Naive B cell (primary cell): ENCODE data around the gene NFASC. TPM values are rescaled to one million over a fixed set of nuclear protein-coding genes. Genes with fewer than 3 reads are reported as not detected.

Source experiments
- ATAC-seq, 2 donors: fragments of 150-1000 bp; cut with Tn5 transposase; 2 replicates each; pipeline ENCODE4 v1.10.0; 2021; ENCODE audit warnings: low read depth in 2 of 2, mild to moderate bottlenecking in 2 of 2, moderate library complexity in 2 of 2
- DNase-seq: peaks from one replicate; pipeline ENCODE4 v3.0.0; 2022
- H3K27ac Mint-ChIP-seq, 6 donors: one replicate each; pipeline ENCODE4 v1.8.0; 2020 to 2022; ENCODE audit warnings: mild to moderate bottlenecking in 6 of 6, mixed read lengths in 6 of 6, moderate library complexity in 5 of 6, inconsistent platforms in 2 of 6
- H3K27me3 Mint-ChIP-seq, 3 donors: one replicate each; pipeline ENCODE4 v1.8.0; 2021 to 2022; ENCODE audit warnings: mixed read lengths in 3 of 3, mild to moderate bottlenecking in 1 of 3
- H3K36me3 Mint-ChIP-seq, 2 donors: one replicate each; pipeline ENCODE4 v1.8.0; 2020 to 2022; ENCODE audit warnings: mixed read lengths in 2 of 2, inconsistent platforms in 1 of 2, mild to moderate bottlenecking in 1 of 2
- H3K4me1 Mint-ChIP-seq, 3 donors: one replicate each; pipeline ENCODE4 v1.8.0; 2020 to 2022; ENCODE audit warnings: mixed read lengths in 3 of 3, inconsistent platforms in 1 of 3, mild to moderate bottlenecking in 1 of 3, moderate library complexity in 1 of 3
- H3K4me3 Mint-ChIP-seq, 8 donors: one replicate each; pipeline ENCODE4 v1.8.0; 2020 to 2022; ENCODE audit warnings: mild to moderate bottlenecking in 8 of 8, mixed read lengths in 8 of 8, moderate library complexity in 8 of 8, inconsistent platforms in 2 of 8
- H3K9me3 Mint-ChIP-seq, 7 donors: one replicate each; pipeline ENCODE4 v1.8.0; 2020 to 2022; ENCODE audit warnings: mixed read lengths in 7 of 7, mild to moderate bottlenecking in 5 of 7, inconsistent platforms in 2 of 7, moderate library complexity in 1 of 7
- polyA plus RNA-seq, 6 donors: library from polyadenylated mRNA; unstranded; fragments of 300-500 nt; fragmentation: Illumina TruSeq; gene quantifications; one replicate each; pipeline ENCODE4 v1.2.3, GENCODE V29; 2021; ENCODE audit warnings: low read depth in 6 of 6

Gene NFASC
- polyA plus RNA-seq, 6 donors from 2014 or later, result 0.04 TPM; not detected in 5

DNA sequence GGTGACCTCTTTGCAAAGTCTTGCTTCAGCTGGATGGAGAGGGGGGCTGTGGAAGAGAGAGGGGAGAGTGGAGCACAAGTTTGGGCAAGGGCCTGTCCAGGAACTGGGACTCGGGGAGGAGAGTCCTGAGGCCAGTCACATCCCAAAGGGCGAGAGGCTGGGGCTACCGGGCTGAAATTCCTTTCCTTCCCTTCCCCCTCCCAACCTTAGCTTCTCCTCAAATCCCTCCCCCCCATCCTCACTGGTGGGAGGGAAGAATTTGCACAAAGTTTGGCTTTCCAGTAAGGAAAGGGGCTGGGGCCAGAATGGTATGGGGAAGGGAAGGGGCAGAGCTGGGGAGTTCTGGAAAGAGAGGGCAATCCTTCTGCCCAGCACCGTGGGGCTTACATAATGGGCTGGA is 173.2 kb downstream of the NFASC start:
- H3K27me3 Mint-ChIP-seq, result peaks cover 38 to 68% (median 67%) of the 10 kb centered on the region in 3 donors
- no peaks in the 10 kb centered on the region for H3K9me3 Mint-ChIP-seq
- DNase-seq, result no peak
- no peak overlapping the region for H3K4me3 Mint-ChIP-seq
- ATAC-seq, result no peak
- H3K36me3 Mint-ChIP-seq, result no peaks in the 10 kb centered on the region
- H3K4me1 Mint-ChIP-seq, result peaks cover 0 to 5% (median 0%) of the 10 kb centered on the region in 3 donors
- no peak overlapping the region for H3K27ac Mint-ChIP-seq

DNA sequence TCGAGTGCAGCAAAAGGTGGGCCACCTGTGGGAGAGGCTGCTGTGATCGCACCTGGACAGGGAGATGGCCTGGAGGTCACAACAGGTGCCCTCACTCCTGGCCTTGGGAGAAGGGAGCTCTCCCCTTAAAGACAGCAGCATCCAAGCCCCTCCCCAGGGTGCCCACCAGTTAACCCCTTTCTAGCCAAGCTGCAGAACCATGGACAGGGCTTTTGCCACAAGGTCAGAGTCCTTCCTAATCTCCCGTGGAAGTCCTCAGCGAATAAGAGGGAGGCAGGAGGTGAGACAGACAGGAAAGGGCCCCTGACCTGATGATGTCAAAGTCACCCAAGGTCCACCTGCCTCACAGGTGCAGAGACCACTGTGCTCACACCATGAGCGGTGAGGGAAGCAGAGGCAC is 174.1 kb downstream of the NFASC start:
- H3K27ac Mint-ChIP-seq, result no peak overlapping the region
- ATAC-seq, result no peak
- peaks cover 43 to 68% (median 66%) of the 10 kb centered on the region in 3 donors for H3K27me3 Mint-ChIP-seq
- H3K4me3 Mint-ChIP-seq, result no peak overlapping the region
- no peak for DNase-seq
- no peaks in the 10 kb centered on the region for H3K9me3 Mint-ChIP-seq
- no peaks in the 10 kb centered on the region for H3K36me3 Mint-ChIP-seq
- peaks cover 0 to 5% (median 0%) of the 10 kb centered on the region in 3 donors for H3K4me1 Mint-ChIP-seq

DNA sequence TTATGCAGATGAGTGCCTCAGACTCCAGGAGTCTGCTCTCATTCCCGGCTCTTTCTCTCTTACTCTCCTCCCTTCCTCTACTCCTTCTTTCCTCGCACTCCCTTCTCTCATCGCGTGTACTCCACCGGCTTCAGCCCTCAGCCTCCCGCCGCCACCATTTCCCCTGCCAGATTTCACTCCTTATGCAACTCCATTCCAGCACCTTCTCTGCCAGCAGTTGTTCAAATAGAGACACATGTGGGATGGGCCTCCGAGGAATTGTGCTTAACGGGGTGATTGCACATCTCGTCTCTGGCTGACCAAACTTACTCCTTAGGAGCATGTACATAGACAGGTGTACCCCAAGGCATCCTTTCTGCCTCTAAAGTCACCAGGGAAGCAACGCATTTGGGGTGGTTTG is 174.5 kb downstream of the NFASC start:
- Mint-ChIP-seq H3K4me1 (peaks cover 0 to 5% (median 0%) of the 10 kb centered on the region in 3 donors), H3K27me3 (peaks cover 43 to 68% (median 66%) of the 10 kb centered on the region in 3 donors), H3K36me3 (no peaks in the 10 kb centered on the region), H3K4me3 (no peak overlapping the region), H3K27ac (peak overlapping the region in 2 of 6 donors; percentile 34 to 67), H3K9me3 (no peaks in the 10 kb centered on the region)
- DNase-seq (no peak), ATAC-seq (no peak)

DNA sequence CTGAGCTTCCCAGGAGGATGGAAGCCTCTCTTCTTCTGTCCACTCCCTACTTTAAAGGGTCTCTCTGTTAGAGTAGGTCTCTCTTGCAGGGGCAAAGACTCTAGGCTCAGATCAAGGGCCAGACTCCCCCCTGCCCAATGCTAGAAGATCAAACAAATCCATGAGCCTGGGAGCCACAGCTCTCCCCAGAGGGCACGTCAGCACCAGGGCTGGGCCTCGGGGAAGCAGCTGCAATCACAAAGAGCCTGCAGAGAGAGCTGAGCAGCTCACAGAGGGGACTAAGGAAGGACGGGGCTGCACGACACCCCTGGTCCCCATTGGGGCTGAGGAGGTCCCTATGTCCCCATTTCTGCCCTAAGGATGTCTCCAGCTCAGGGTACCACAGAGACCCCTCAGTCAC is 176.2 kb downstream of the NFASC start:
- ATAC-seq (no peak), DNase-seq (no peak)
- H3K4me1 Mint-ChIP-seq, result peaks cover 0 to 9% (median 0%) of the 10 kb centered on the region in 3 donors
- H3K36me3 Mint-ChIP-seq, result no peaks in the 10 kb centered on the region
- no peak overlapping the region for H3K27ac Mint-ChIP-seq
- peaks cover 41 to 62% (median 56%) of the 10 kb centered on the region in 3 donors for H3K27me3 Mint-ChIP-seq
- no peak overlapping the region for H3K4me3 Mint-ChIP-seq
- no peaks in the 10 kb centered on the region for H3K9me3 Mint-ChIP-seq

DNA sequence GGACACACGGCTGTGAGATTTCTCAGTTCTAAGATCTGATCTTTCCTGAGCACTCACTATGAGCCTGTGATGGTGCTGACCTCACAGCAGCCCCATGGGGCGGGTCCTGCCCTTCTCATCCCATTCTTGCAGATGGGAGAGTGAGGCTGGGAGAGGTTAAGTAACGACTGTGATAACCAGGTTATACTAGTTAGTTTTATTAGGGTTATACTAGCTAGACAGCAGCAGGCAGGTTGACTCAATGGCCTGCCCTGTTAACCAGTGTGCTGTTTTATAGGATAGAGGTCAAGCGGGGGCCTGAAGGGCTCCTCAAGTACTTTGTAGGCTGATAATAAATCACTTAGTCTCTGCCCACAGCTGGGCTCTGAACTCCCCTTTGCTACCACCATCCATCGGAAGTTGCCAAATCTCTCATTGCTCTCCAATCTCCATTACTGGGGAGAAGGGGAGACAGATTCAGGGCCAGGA is 177.1 kb downstream of the NFASC start:
- H3K27ac Mint-ChIP-seq, result no peak overlapping the region
- no peaks in the 10 kb centered on the region for H3K9me3 Mint-ChIP-seq
- ATAC-seq, result no peak
- no peak for DNase-seq
- H3K4me1 Mint-ChIP-seq, result peaks cover 0 to 6% (median 0%) of the 10 kb centered on the region in 3 donors
- H3K27me3 Mint-ChIP-seq, result peaks cover 37 to 53% (median 46%) of the 10 kb centered on the region in 3 donors
- no peaks in the 10 kb centered on the region for H3K36me3 Mint-ChIP-seq
- peak overlapping the region in 1 of 8 donors; percentile 15 for H3K4me3 Mint-ChIP-seq

DNA sequence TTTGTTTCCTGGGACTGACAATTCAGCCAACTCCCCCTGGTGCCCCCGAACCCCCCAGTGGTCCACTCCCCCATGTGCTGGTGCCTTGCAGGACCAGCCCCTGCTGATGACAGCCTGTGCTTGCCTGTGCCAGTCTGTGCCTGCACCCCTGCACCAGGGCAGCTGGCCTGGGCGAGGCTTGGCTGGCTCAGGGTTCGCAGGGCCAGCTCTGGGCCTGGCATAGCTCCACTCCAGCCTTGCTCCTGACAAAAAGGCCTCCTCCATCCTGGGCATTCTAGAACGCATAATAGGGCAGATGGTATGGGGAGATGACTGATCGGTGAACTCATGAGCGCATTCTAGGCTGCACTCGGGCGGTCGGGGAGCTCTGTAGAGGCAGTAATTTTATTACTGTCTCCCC is 177.7 kb downstream of the NFASC start:
- H3K9me3 Mint-ChIP-seq, result no peaks in the 10 kb centered on the region
- ATAC-seq, result no peak
- H3K27me3 Mint-ChIP-seq, result peaks cover 37 to 51% (median 47%) of the 10 kb centered on the region in 3 donors
- no peak overlapping the region for H3K4me3 Mint-ChIP-seq
- H3K4me1 Mint-ChIP-seq, result peaks cover 0 to 6% (median 0%) of the 10 kb centered on the region in 3 donors
- H3K27ac Mint-ChIP-seq, result peak overlapping the region in 1 of 6 donors; percentile 38
- no peak for DNase-seq
- H3K36me3 Mint-ChIP-seq, result no peaks in the 10 kb centered on the region

DNA sequence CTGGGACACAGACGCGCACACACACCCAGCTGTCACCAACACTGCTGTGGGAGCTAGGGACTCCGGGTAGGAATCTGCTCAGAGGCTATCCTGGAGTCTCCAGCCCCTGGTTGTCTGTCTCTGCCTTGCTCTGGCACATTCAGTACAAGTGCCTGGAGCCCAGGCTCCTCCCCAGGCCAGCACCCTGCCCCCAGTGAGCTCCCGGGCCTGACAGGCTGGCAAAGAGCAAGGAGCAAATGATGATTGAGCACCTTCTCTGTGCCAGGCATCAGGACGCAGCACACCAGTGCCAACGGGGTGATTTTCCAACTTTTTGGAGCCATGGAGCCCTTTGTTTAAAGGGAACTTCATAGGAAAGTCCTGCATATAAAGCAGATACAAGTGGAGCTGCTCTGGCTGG is 178.8 kb downstream of the NFASC start:
- no peak overlapping the region for H3K4me3 Mint-ChIP-seq
- no peak for ATAC-seq
- H3K27me3 Mint-ChIP-seq, result peaks cover 41 to 44% (median 43%) of the 10 kb centered on the region in 3 donors
- no peaks in the 10 kb centered on the region for H3K9me3 Mint-ChIP-seq
- DNase-seq, result no peak
- H3K4me1 Mint-ChIP-seq, result peaks cover 0 to 6% (median 0%) of the 10 kb centered on the region in 3 donors
- H3K27ac Mint-ChIP-seq, result no peak overlapping the region
- H3K36me3 Mint-ChIP-seq, result no peaks in the 10 kb centered on the region

DNA sequence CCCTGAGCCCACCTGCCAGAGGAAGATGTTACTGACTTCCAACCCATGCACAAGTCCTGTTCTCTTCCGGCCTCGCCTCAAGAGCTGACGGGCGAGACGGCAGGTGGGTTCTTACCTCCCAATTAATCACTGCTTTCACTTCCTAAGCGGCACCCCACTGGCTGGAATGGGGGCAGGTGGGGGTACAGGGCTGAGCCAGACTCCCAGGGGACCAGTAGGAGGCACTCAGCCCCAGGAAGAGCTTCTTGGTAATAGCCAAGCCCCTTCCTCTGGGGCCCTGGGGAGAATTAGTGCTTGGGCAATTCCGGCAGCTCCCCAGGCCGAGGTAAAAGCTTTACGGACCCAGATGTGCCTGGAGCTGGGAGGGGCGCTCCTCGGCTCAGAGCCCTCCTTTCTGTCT is 182.0 kb downstream of the NFASC start:
- Mint-ChIP-seq H3K9me3 (no peaks in the 10 kb centered on the region), H3K4me1 (peaks cover 0 to 4% (median 0%) of the 10 kb centered on the region in 3 donors), H3K27ac (no peak overlapping the region), H3K27me3 (peaks cover 16 to 29% (median 17%) of the 10 kb centered on the region in 3 donors), H3K4me3 (no peak overlapping the region), H3K36me3 (no peaks in the 10 kb centered on the region)
- DNase-seq, result no peak
- no peak for ATAC-seq

DNA sequence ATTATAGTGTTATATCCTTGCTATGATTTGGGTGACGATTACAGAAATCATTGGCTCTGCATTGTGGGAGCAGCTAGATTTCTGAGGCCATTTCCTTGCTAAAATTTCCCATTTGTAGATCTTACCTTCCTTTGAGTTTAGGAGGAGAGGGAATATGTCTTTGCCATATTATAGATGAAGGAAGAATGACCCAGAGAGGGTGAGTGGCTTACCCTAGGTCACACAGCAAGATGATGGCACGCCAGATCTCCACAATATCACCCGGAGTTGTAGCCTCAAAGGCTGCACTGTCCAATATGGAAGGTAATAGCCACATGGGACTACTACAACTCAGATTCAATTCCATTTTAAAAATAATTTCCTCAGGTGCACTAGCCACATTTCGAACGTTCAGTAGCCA is 182.6 kb downstream of the NFASC start:
- Mint-ChIP-seq H3K27me3 (peaks cover 12 to 26% (median 15%) of the 10 kb centered on the region in 3 donors), H3K4me3 (no peak overlapping the region), H3K36me3 (no peaks in the 10 kb centered on the region), H3K4me1 (peaks cover 0 to 4% (median 0%) of the 10 kb centered on the region in 3 donors), H3K9me3 (no peaks in the 10 kb centered on the region), H3K27ac (no peak overlapping the region)
- no peak for DNase-seq
- ATAC-seq, result no peak

DNA sequence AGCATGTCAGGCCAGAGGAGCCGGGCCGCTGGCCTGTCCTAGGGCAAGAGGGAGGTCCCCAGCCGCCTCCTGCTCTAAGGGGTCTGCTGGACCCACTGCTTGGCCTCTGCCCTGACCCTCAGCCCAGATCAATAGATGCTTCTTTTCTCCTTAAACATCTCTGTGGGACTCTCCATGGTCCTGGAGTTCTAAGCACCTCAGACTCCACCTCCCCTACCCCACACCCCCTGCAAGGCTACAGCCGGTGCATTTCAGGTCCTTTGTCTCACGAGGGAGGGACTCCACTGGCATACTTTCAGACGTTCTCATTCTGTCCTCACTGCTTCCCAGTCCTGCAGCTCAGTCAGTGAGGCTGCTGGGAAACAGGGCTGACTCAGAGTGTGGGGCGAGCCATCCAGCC is 183.4 kb downstream of the NFASC start:
- no peak overlapping the region for H3K4me3 Mint-ChIP-seq
- H3K4me1 Mint-ChIP-seq, result peaks cover 0 to 4% (median 0%) of the 10 kb centered on the region in 3 donors
- DNase-seq (no peak), ATAC-seq (no peak)
- H3K27me3 Mint-ChIP-seq, result peaks cover 11 to 19% (median 15%) of the 10 kb centered on the region in 3 donors
- H3K27ac Mint-ChIP-seq, result no peak overlapping the region
- no peaks in the 10 kb centered on the region for H3K36me3 Mint-ChIP-seq
- no peaks in the 10 kb centered on the region for H3K9me3 Mint-ChIP-seq

DNA sequence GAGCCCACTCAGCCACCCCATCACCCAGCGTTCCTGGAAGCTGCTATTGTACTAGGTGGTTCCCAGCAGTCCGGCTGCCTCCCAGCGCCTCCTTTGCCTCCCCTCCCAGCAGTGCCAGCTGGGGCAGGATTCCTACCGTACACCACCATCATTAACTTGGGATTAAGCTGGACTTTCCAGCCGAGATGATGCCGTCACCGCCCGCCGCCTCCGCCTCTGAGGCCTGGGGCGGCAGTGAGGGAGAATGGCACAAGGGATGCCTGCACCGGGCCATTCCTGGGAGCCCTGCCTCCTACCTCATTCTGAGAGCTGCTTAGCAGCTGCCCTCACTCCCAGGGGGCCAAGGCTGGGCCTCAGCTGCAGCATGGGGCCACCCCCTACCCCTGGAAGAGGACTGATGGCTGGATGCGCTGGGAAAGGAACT is 185.5 kb downstream of the NFASC start:
- no peak overlapping the region for H3K27ac Mint-ChIP-seq
- ATAC-seq (no peak), DNase-seq (no peak)
- H3K4me1 Mint-ChIP-seq, result no peaks in the 10 kb centered on the region
- H3K27me3 Mint-ChIP-seq, result peaks cover 6 to 15% (median 14%) of the 10 kb centered on the region in 3 donors
- no peaks in the 10 kb centered on the region for H3K9me3 Mint-ChIP-seq
- no peak overlapping the region for H3K4me3 Mint-ChIP-seq
- no peaks in the 10 kb centered on the region for H3K36me3 Mint-ChIP-seq

DNA sequence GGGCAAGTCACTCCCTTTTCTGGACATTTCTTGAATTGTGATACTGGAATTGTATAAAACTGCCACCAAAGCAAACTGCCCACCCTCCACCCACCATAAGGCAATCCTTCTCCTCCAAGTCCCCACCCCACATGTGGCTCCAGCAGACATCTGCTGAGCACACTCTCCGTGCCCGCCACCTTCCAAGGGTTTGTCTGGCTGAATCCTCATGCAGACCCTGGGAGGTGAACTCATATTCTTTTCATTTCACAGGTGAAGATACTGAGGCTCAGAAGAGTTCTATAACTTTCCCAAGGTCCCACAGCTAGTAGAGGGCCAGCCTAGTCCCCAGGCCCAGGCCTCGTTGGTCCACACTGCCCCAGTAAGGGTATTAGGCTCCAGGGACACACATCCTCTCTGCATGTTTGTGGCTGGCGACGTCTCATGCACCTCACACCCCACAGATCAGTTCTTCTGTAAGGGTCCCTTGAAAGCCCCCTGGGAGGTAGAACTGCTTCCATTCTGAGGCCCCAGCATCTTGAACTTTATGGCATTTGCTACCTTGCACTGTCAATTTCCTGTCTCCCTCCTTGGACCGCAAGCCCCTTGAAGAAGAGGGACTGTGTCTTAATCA is 186.4 kb downstream of the NFASC start:
- no peaks in the 10 kb centered on the region for H3K9me3 Mint-ChIP-seq
- no peak for DNase-seq
- H3K27ac Mint-ChIP-seq, result no peak overlapping the region
- no peaks in the 10 kb centered on the region for H3K36me3 Mint-ChIP-seq
- no peak for ATAC-seq
- no peak overlapping the region for H3K4me3 Mint-ChIP-seq
- H3K27me3 Mint-ChIP-seq, result peaks cover 4 to 15% (median 11%) of the 10 kb centered on the region in 3 donors
- peaks cover 0 to 6% (median 4%) of the 10 kb centered on the region in 3 donors for H3K4me1 Mint-ChIP-seq

DNA sequence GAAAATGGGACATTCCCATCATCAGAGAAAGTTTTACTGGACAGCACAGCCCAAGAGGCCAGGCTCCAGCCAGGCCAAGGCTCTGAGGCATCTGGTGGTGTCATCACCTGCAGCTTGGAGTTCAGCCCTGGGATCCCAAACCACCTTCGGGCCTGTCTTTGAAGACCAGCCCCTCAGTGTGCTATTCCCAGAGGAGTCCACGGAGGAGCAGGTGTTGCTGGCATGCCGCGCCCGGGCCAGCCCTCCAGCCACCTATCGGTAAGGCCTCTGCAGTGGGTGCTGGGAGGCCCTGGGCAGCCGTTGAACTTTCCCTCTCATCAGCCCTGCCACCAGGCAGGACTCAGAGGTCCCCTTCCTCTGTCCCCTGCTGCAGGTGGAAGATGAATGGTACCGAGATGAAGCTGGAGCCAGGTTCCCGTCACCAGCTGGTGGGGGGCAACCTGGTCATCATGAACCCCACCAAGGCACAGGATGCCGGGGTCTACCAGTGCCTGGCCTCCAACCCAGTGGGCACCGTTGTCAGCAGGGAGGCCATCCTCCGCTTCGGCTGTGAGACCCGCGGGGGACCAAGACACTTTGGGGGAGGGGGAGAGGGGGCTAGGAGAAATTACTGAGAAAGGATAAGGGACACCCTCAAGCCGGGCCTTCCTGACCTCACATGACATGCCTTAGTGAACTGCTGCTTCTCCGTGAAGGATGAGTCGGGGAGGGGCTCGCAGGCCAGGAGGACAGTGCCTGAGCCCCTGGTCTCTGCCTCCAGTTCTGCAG is 187.3 kb downstream of the NFASC start:
- Mint-ChIP-seq H3K27ac (no peak overlapping the region), H3K4me1 (peaks cover 0 to 6% (median 4%) of the 10 kb centered on the region in 3 donors), H3K9me3 (no peaks in the 10 kb centered on the region), H3K27me3 (peaks cover 4 to 15% (median 11%) of the 10 kb centered on the region in 3 donors), H3K4me3 (no peak overlapping the region), H3K36me3 (no peaks in the 10 kb centered on the region)
- DNase-seq (no peak), ATAC-seq (no peak)

DNA sequence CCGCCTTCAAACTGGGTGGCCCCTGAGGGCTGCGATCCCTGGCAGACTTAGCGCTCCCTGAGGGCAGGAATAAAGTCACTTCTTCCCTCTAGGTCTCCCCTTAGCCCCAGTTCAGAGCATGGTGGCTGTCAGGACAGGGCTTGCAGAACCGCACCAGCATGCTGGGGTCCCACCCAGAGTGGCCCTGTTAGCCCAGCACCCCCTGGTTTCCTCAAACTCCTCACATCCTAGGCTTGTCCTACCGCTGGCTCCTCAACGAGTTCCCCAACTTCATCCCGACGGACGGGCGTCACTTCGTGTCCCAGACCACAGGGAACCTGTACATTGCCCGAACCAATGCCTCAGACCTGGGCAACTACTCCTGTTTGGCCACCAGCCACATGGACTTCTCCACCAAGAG is 188.2 kb downstream of the NFASC start:
- peaks cover 0 to 11% (median 8%) of the 10 kb centered on the region in 3 donors for H3K27me3 Mint-ChIP-seq
- no peak overlapping the region for H3K27ac Mint-ChIP-seq
- H3K36me3 Mint-ChIP-seq, result no peaks in the 10 kb centered on the region
- no peaks in the 10 kb centered on the region for H3K9me3 Mint-ChIP-seq
- H3K4me3 Mint-ChIP-seq, result no peak overlapping the region
- peaks cover 0 to 6% (median 4%) of the 10 kb centered on the region in 3 donors for H3K4me1 Mint-ChIP-seq
- no peak for ATAC-seq
- DNase-seq, result no peak
